Activated naive CD8-positive, alpha-beta T cell treated with anti-CD3 and anti-CD28 coated beads, Interleukin-2, amount 50 U/mL, for 24 hours (primary cell): ENCODE data around the gene TAF11L4.
"Not testable (repeated sequence)": the region's sequence is repeated elsewhere in the genome, so short reads cannot be mapped to it uniquely, and the experiment has no call there.

Experiments used
- ATAC-seq: fragments of 150-1000 bp; cut with Tn5 transposase; one replicate; pipeline ENCODE4 v1.10.0; 2021
- DNase-seq: peaks from one replicate; pipeline ENCODE4 v3.0.0; 2021
- H3K27ac Mint-ChIP-seq: one replicate; pipeline ENCODE4 v1.8.0; 2021; ENCODE audit warnings: mild to moderate bottlenecking, mixed read lengths
- H3K27me3 Mint-ChIP-seq: one replicate; pipeline ENCODE4 v1.8.0; 2021; ENCODE audit warnings: mixed read lengths
- H3K36me3 Mint-ChIP-seq: one replicate; pipeline ENCODE4 v1.8.0; 2021; ENCODE audit warnings: low read depth, mixed read lengths
- H3K4me1 Mint-ChIP-seq: one replicate; pipeline ENCODE4 v1.8.0; 2021; ENCODE audit warnings: mixed read lengths
- H3K4me3 Mint-ChIP-seq: one replicate; pipeline ENCODE4 v1.8.0; 2021; ENCODE audit warnings: mild to moderate bottlenecking, moderate library complexity, mixed read lengths
- H3K9me3 Mint-ChIP-seq: one replicate; pipeline ENCODE4 v1.8.0; 2021; ENCODE audit warnings: mixed read lengths

TAF11L4 gene

DNA sequence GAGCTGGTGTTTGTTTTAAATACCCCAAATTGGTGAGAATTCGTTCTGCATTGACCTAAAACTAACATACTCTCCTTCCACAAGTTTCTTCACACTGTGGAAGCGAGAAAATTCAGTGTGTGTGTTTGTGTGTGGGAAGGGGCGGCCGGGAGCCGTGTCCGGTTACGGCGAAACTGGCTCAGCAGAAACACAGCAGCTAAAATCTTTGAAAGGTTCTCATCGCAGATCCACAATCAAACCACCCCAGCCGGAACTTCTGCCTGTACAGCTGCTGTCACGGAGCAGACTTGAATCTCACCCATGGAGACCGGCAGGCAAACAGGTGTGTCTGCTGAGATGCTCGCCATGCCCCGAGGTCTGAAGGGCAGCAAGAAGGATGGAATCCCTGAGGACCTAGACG, at the start of gene TAF11L4:
TAF11L4 (plus strand) TSS at position 301 of the 400 bp plus-strand sequence.
- H3K4me3 Mint-ChIP-seq = not testable (repeated sequence)

DNA sequence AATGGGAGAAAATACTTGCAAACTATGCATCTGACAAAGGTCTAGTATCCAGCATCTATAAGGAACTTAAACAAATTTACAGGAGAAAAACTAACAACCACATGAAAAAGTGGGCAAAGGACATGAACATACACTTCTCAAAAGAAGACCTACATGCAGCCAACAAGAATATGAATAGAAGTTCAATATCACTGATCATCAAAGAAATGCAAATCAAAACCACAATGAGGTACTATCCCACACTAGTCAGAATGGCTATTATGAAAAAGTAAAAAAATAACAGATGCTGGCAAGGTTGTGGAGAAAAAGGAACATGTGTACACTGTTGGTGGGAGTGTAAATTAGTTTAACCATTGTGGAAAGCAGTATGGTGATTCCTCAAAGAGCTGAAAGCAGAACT, 46.5 kb upstream of the TAF11L4 start:
- H3K9me3 Mint-ChIP-seq, H3K4me3 Mint-ChIP-seq, H3K4me1 Mint-ChIP-seq, H3K27me3 Mint-ChIP-seq, H3K36me3 Mint-ChIP-seq, DNase-seq, H3K27ac Mint-ChIP-seq, ATAC-seq: not testable (repeated sequence)

More for the DNA sequence above, at the start of gene TAF11L4:
- H3K36me3 Mint-ChIP-seq, ATAC-seq, DNase-seq, H3K27me3 Mint-ChIP-seq, H3K27ac Mint-ChIP-seq, H3K9me3 Mint-ChIP-seq, H3K4me1 Mint-ChIP-seq: not testable (repeated sequence)

DNA sequence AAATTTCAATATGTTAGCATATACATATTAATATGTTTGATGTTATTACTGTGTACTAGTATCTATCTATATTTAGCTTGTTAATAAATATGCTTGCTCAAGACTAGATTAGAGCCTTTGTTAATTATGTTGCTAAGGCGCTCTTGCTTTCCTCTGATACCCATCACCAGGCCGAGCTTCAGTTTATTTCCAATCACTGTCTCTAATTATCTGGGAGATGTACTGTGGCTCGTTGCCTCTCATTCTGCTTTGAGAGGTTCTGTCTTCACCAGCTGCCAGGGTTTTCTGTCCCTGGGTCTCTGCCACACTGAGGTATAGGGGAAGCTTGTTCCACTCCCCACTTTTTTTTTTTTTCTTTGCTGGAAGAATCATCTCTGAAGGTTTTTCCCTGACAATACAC, 44.6 kb upstream of the TAF11L4 start:
- no peak for ATAC-seq
- no peaks in the 10 kb centered on the region for H3K4me1 Mint-ChIP-seq
- H3K27ac Mint-ChIP-seq = no peak overlapping the region
- no peaks in the 10 kb centered on the region for H3K36me3 Mint-ChIP-seq
- H3K27me3 Mint-ChIP-seq = no peaks in the 10 kb centered on the region
- H3K9me3 Mint-ChIP-seq = peaks cover 4% of the 10 kb centered on the region
- no peak overlapping the region for H3K4me3 Mint-ChIP-seq
- DNase-seq = no peak

DNA sequence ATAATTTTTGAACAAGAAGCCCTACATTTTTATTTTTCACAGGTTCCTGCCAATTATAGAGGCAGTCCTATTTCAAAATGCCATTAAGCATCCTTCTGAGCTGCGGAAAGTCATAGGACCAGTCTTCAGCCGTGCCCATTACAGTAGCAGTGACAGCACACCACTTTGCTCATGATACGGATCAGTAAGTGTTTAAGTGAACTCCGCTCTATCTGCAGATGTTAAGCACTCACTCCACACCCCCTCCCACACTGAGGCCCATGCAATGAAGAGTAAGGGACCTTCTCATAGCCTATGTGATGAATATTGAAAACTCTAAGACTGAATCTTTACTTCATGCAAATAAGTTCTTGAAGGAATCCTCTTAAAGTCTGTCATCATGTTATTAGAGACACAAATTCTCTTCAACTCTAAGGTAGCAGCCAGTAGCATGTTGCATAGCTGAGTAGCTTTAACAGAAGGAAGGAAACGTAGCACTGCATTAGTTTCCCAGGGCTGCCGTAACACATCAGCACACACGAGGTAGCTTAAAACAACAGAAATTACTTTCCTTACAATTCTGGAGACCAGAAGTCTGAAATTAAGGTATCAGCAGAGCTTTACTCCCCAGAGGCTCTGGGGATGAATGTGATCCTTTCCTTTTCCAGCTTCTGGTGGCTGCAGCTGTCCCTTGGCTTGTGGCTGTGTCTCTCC, 43.9 kb upstream of the TAF11L4 start:
- DNase-seq (no peak), ATAC-seq (no peak)
- Mint-ChIP-seq H3K4me3 (no peak overlapping the region), H3K27me3 (no peaks in the 10 kb centered on the region), H3K36me3 (no peaks in the 10 kb centered on the region), H3K4me1 (no peaks in the 10 kb centered on the region), H3K27ac (no peak overlapping the region), H3K9me3 (peaks cover 4% of the 10 kb centered on the region)

GRCh38 chr5:17481378-17481777, 40.2 kb upstream of the TAF11L4 start:
- no peaks in the 10 kb centered on the region for H3K36me3 Mint-ChIP-seq
- no peak overlapping the region for H3K4me3 Mint-ChIP-seq
- DNase-seq = no peak
- ATAC-seq = no peak
- H3K9me3 Mint-ChIP-seq = peaks cover 4% of the 10 kb centered on the region
- no peak overlapping the region for H3K27ac Mint-ChIP-seq
- no peaks in the 10 kb centered on the region for H3K4me1 Mint-ChIP-seq
- H3K27me3 Mint-ChIP-seq = no peaks in the 10 kb centered on the region

- H3K4me1 Mint-ChIP-seq = no peaks in the 10 kb centered on the region
- H3K9me3 Mint-ChIP-seq = peaks cover 4% of the 10 kb centered on the region
- H3K27ac Mint-ChIP-seq = no peak overlapping the region
- no peak for DNase-seq
- no peaks in the 10 kb centered on the region for H3K36me3 Mint-ChIP-seq
- no peak overlapping the region for H3K4me3 Mint-ChIP-seq
- no peaks in the 10 kb centered on the region for H3K27me3 Mint-ChIP-seq
- no peak for ATAC-seq
These were observed 38.8 kb upstream of the TAF11L4 start for GRCh38 chr5:17482790-17483189.

DNA sequence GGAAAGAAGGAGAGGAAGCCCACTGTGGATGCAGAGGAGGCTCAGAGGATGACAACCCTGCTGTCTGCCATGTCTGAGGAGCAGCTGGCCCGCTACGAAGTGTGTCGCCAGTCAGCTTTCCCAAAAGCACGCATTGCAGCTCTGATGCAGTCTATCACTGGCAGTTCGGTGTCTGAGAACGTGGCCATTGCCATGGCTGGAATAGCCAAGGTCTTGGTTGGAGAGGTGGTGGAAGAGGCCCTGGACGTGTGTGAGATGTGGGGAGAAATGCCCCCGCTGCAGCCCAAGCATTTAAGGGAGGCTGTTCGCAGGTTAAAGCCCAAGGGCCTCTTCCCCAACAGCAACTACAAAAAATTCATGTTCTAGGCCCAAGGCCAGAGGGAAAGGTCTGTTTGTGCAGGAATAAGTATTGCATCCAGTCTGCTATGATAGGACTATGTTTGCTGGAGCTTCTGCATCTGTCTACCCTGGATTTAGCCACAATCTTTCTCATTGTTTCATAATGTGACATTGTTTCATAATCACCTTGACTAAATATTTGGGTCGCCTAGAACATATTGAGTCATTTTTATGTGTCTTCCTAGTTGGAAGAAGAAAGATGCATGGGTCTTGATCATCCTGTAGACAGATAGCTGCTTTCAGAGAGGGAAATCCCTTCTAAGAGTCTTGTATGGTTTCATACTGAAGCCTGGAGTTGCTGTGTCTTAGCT, 35.0 kb upstream of the TAF11L4 start:
- not testable (repeated sequence) for ATAC-seq, DNase-seq, H3K27me3 Mint-ChIP-seq, H3K36me3 Mint-ChIP-seq, H3K27ac Mint-ChIP-seq, H3K4me3 Mint-ChIP-seq, H3K4me1 Mint-ChIP-seq, H3K9me3 Mint-ChIP-seq

- Mint-ChIP-seq H3K4me3 (no peak overlapping the region), H3K36me3 (no peaks in the 10 kb centered on the region), H3K9me3 (no peaks in the 10 kb centered on the region), H3K4me1 (no peaks in the 10 kb centered on the region), H3K27me3 (no peaks in the 10 kb centered on the region), H3K27ac (no peak overlapping the region)
- no peak for ATAC-seq
- no peak for DNase-seq
These were observed 34.5 kb upstream of the TAF11L4 start for GRCh38 chr5:17487174-17487512.

GRCh38 chr5:17491257-17491656, 30.3 kb upstream of the TAF11L4 start:
- not testable (repeated sequence) for H3K27ac Mint-ChIP-seq, H3K4me3 Mint-ChIP-seq, H3K4me1 Mint-ChIP-seq, H3K36me3 Mint-ChIP-seq, ATAC-seq, DNase-seq, H3K27me3 Mint-ChIP-seq, H3K9me3 Mint-ChIP-seq

GRCh38 chr5:17492770-17493169, 28.8 kb upstream of the TAF11L4 start:
- Mint-ChIP-seq H3K36me3 (no peaks in the 10 kb centered on the region), H3K27ac (no peak overlapping the region), H3K9me3 (peaks cover 7% of the 10 kb centered on the region), H3K4me3 (no peak overlapping the region), H3K27me3 (no peaks in the 10 kb centered on the region), H3K4me1 (no peaks in the 10 kb centered on the region)
- ATAC-seq (no peak), DNase-seq (no peak)

- no peak for DNase-seq
These were observed 24.2 kb upstream of the TAF11L4 start for GRCh38 chr5:17497446-17497845.

DNA sequence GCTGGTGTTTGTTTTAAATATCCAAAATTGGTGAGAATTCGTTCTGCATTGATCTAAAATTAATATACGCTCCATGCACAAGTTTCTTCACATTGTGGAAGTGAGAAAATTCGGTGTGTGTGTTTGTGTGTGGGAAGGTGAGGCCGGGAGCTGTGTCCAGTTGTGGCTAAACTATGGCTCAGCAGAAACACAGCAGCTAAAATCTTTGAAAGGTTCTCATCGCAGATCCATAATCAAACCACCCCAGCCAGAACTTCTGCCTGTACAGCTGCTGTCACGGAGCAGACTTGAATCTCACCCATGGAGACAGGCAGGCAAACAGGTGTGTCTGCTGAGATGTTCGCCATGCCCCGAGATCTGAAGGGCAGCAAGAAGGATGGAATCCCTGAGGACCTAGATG, 23.7 kb upstream of the TAF11L4 start, which contains the start of gene TAF11L2:
TAF11L2 (plus strand) TSS at position 301 of the 400 bp plus-strand sequence.
- H3K27me3 Mint-ChIP-seq, H3K4me1 Mint-ChIP-seq, ATAC-seq, H3K4me3 Mint-ChIP-seq, DNase-seq, H3K9me3 Mint-ChIP-seq, H3K36me3 Mint-ChIP-seq, H3K27ac Mint-ChIP-seq: not testable (repeated sequence)

More at GRCh38 chr5:17497446-17497845, 24.2 kb upstream of the TAF11L4 start:
- no peak for ATAC-seq
- Mint-ChIP-seq H3K9me3 (peaks cover 6% of the 10 kb centered on the region), H3K4me1 (no peaks in the 10 kb centered on the region), H3K27ac (no peak overlapping the region), H3K27me3 (no peaks in the 10 kb centered on the region), H3K4me3 (no peak overlapping the region), H3K36me3 (no peaks in the 10 kb centered on the region)

DNA sequence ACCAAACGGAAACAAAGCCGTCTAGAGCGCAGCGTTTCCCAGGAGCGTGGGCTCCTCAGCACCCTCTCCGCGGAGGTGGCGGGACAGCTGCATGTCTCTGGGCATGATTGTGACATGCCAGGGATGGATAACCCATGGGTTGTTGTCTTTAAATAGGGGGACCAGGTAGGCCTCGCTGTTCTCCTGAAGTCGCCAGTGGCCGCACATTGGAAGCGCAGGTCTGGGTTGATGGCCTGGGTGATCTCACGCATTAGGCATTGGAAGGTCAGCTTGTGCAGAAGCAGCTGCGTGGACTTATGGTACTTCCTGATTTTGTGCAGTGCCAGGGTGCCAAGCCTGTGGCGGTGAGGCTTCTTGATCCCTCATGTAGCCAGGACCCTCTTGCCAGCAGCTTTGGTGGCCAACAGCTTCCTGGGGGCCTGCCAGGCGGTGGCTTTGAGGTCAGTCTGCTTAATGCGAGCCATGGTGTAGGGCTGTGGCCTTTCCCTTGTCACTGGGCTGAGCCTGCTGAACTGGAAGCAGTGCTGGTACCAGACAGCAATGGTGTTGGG, 9.8 kb upstream of the TAF11L4 start:
- no peak for DNase-seq
- Mint-ChIP-seq H3K9me3 (no peaks in the 10 kb centered on the region), H3K4me1 (no peaks in the 10 kb centered on the region), H3K27ac (no peak overlapping the region), H3K27me3 (no peaks in the 10 kb centered on the region), H3K4me3 (no peak overlapping the region), H3K36me3 (no peaks in the 10 kb centered on the region)
- ATAC-seq = no peak

DNA sequence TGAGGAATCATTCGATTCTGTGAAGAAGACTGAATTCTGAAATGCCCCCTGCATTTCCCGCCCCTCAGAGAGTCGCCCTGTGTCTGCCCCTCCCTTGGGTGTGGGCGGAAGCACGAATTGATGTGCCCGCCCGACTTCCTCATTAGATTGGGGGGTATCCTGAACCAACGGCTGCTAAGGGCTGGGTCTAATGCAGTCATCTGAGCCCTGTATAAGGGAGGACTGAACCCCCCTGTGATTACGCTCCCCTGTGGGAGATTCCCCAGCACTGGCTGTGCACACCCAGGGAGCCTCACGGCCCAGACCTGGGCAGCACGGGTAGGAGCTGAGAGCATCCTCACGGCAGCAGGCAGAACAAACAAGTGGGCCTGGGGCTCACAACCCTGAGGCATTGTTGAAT, 4.1 kb upstream of the TAF11L4 start:
- not testable (repeated sequence) for H3K27ac Mint-ChIP-seq, H3K4me1 Mint-ChIP-seq, H3K9me3 Mint-ChIP-seq, H3K4me3 Mint-ChIP-seq, ATAC-seq, H3K27me3 Mint-ChIP-seq, DNase-seq, H3K36me3 Mint-ChIP-seq

- DNase-seq, H3K9me3 Mint-ChIP-seq, H3K27ac Mint-ChIP-seq, H3K4me3 Mint-ChIP-seq, H3K36me3 Mint-ChIP-seq, ATAC-seq, H3K27me3 Mint-ChIP-seq, H3K4me1 Mint-ChIP-seq: not testable (repeated sequence)
These were observed 3.5 kb upstream of the TAF11L4 start, which contains the start of gene TAF11L3 for GRCh38 chr5:17518067-17518466. TAF11L3 (plus strand) TSS chr5:17518367.
